ENCODE measurements around the gene ZBTB25.

- no peak for TF ChIP-seq POLR2A (IDR thresholded peaks at IDR 0.05; ENCODE audit: low read length)
- no peak for TF ChIP-seq GATA1 (IDR thresholded peaks at IDR 0.05; ENCODE audit: low read depth, low read length)
These were observed 36.5 kb downstream of the ZBTB25 start for GRCh38 chr14:64467101-64467500.

Measured in erythroblast (primary cell).